GM21717 (cell line): ENCODE measurements around the gene SDK2.

Experiments
- ATAC-seq: cut with Tn5 transposase; IDR thresholded peaks from one replicate; pipeline ENCODE4 v1.9.1; 2021; ENCODE audit warnings: mild to moderate bottlenecking, moderate library complexity; ENCODE audit not compliant: unreplicated experiment

The SDK2 gene

GRCh38 chr17:73611630-73612029 lies 32.6 kb downstream of the SDK2 start:
- no peak for ATAC-seq

GRCh38 chr17:73610331-73610911 lies 33.8 kb downstream of the SDK2 start:
- ATAC-seq, result no peak

GRCh38 chr17:73609758-73610157 lies 34.5 kb downstream of the SDK2 start:
- no peak for ATAC-seq

- no peak for ATAC-seq
Measured at GRCh38 chr17:73609060-73609459, 35.2 kb downstream of the SDK2 start.

- no peak for ATAC-seq
Measured at GRCh38 chr17:73605444-73605843, 38.8 kb downstream of the SDK2 start.

- ATAC-seq, result no peak
Measured at GRCh38 chr17:73604476-73604875, 39.8 kb downstream of the SDK2 start.

- ATAC-seq, result no peak
Measured at GRCh38 chr17:73603971-73604370, 40.3 kb downstream of the SDK2 start.

GRCh38 chr17:73600103-73600871 lies 44.0 kb downstream of the SDK2 start:
- no peak for ATAC-seq

- no peak for ATAC-seq
Measured at GRCh38 chr17:73599599-73599998, 44.6 kb downstream of the SDK2 start.

- ATAC-seq, result no peak
Measured at GRCh38 chr17:73598212-73598611, 46.0 kb downstream of the SDK2 start.

GRCh38 chr17:73595931-73596330 lies 48.3 kb downstream of the SDK2 start:
- ATAC-seq, result no peak

- no peak for ATAC-seq
Measured at GRCh38 chr17:73595479-73595878, 48.8 kb downstream of the SDK2 start.

- ATAC-seq, result no peak
Measured at GRCh38 chr17:73595068-73595467, 49.2 kb downstream of the SDK2 start.

- no peak for ATAC-seq
Measured at GRCh38 chr17:73594598-73594997, 49.6 kb downstream of the SDK2 start.

- ATAC-seq, result no peak
Measured at GRCh38 chr17:73594025-73594424, 50.2 kb downstream of the SDK2 start.

- ATAC-seq, result no peak
Measured at GRCh38 chr17:73593249-73593965, 50.8 kb downstream of the SDK2 start.

- no peak for ATAC-seq
Measured at GRCh38 chr17:73592501-73592961, 51.7 kb downstream of the SDK2 start.

GRCh38 chr17:73592079-73592415 lies 52.2 kb downstream of the SDK2 start:
- no peak for ATAC-seq

- no peak for ATAC-seq
Measured at GRCh38 chr17:73591296-73592078, 52.8 kb downstream of the SDK2 start.

- no peak for ATAC-seq
Measured at GRCh38 chr17:73589363-73589980, 54.8 kb downstream of the SDK2 start.

GRCh38 chr17:73588891-73589290 lies 55.4 kb downstream of the SDK2 start:
- ATAC-seq, result no peak
